HG03520 (cell line): Measurements from ENCODE around the gene LCOR.
"Not testable (repeated sequence)": the region's sequence is repeated elsewhere in the genome, so short reads cannot be mapped to it uniquely, and the experiment has no call there.

Source experiments
- ATAC-seq: cut with Tn5 transposase; IDR thresholded peaks from one replicate; pipeline ENCODE4 v1.9.1; 2021; ENCODE audit warnings: mild to moderate bottlenecking, moderate library complexity; ENCODE audit not compliant: unreplicated experiment

The LCOR gene

DNA sequence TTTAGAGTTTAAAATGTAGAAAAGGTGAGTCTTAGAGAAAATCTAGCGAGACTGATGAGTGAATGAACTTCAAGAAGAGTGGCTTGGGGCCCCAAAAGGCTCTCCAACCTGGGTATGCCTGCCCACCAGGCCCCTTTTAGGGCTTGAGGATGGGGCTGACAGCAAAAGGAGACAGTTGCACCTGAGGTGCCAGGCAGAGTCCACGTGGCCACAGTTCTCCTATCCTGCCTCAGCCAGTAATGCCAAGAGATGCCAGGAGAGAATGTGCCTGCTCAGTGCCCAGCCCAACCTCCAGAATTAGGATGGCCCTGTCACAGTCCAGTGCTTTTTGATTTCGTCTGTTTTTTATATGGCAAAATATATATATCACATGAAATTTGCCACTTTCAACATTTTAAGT is 197.2 kb downstream of the LCOR start:
- ATAC-seq: no peak

DNA sequence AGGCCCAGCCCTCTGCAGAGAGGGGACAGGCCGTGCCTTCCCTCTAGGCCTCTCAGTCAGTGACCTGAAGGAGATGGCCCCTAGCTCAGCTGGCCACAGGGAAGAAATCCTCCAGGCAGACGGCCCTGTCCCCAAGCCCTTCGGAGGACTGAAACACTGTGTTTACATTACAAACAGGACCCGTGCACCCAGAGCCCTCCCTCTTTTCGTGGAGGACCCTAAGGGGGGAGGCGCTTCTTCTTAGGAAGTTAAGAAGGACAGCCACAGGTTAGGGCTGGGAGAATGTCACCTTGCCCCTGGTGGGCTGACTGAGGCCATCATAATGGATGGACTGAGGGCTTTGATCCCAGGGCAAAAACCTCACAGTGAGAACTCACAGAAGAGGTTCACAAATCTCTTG is 198.8 kb downstream of the LCOR start:
- no peak for ATAC-seq

DNA sequence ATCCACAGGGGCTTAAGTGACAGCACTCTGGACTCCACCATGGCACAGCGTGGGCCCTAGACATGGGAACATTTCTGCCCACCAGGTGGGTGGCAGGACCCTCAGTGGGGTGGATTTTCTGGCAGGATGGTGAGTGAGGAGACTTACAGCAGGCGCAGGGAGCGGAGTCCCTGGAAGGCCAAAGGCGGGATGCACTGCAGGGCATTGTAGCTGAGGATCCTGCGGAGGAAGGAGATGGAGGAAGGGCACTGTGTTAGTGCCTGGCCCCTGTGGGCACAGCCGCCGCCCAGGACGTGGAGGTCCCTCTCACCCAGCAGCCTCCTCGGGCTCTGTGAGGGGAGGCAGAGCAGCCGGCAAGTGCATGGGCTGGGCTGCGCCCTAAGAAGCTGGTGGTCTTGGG is 199.4 kb downstream of the LCOR start:
- no peak for ATAC-seq

DNA sequence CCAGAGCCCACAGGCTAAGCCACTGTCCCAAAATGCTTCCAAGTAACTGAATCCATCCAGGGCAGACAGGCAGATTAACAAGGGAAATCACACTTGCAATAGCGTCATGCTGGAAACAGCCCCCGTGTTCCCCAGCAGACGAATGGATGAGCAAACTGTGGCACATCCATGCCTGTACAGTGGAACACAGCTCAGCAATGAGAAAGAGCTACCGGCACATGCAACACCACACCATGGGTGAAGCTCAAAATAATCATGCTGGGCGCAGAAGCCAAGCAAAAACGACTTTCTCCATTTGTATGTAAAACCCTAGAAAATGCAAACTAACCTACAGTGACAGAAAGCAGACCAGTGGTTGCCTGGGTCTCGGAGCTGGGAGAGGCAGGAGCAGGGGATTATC is 200.5 kb downstream of the LCOR start:
- no peak for ATAC-seq

DNA sequence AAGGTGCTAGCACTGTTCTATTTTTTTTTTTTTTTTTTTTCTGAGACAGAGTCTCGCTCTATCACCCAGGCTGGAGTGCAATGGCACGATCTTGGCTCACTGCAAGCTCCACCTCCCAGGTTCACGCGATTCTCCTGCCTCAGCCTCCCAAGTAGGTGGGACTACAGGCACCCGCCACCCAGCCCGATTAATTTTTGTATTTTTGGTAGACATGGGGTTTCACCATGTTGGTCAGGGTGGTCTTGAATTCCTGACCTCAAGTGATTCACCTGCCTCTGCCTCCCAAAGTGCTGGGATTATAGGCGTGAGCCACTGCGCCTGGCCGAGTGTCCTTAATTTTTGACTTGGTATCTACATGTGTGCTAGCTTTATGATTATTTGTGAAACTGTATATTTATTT is 201.7 kb downstream of the LCOR start:
- not testable (repeated sequence) for ATAC-seq

DNA sequence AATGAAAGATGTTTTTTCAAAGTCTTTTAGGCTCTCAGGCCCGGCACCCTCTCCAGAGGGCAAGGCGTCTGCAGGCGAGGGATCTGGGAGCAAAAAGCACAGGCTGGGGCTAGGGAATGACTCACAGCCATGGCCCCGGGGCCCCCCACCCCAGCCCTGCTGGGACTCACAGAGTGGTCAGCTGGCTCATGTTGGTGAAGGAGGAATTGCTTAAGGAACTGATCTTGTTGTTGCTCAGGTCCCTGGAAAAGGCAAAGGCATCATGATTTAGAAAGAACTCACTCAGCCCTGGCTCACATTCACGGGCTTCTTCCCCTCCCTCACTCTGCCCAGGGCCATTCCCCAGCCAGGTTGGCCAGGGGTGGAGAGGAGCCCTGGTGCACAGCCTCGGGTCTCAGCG is 202.2 kb downstream of the LCOR start:
- no peak for ATAC-seq

DNA sequence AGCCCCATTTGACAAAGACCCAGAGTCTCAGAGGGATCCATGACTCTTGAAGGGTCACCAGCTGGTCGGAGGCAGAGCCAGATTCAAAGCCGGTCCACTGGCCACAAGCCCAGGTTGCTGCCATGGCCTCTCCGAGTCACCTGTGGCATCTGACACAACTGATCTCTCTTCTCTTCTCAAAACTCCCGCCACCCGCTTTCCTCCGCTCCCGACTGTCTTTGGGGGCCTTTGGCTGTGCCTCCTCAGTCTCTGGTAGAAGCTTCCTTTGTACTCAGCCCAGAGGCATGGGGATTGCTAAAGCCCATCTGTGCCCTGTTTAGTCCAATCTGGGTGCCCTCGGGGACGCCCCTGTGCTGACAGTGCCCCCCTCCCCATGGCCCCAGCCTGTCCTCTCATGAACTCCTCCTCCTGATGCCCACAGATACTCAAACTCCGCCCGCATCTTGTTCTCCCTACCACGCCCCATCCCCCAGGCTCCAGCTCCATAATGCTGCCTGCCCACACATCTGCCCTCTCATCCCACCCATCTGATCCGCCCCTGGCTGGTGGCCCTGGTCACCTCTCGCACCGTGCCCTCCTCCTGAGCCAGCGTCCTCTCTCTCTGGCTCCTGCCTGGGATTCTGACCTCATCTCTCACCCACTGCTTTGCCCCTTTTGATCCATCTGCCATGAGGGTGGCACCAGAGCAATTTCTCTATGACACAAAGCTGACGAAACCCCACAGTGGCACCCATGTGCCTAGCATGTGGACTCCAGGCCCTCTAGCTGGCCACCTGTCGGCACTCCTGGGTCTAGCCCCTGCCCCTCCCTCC is 203.1 kb downstream of the LCOR start:
- no peak for ATAC-seq

DNA sequence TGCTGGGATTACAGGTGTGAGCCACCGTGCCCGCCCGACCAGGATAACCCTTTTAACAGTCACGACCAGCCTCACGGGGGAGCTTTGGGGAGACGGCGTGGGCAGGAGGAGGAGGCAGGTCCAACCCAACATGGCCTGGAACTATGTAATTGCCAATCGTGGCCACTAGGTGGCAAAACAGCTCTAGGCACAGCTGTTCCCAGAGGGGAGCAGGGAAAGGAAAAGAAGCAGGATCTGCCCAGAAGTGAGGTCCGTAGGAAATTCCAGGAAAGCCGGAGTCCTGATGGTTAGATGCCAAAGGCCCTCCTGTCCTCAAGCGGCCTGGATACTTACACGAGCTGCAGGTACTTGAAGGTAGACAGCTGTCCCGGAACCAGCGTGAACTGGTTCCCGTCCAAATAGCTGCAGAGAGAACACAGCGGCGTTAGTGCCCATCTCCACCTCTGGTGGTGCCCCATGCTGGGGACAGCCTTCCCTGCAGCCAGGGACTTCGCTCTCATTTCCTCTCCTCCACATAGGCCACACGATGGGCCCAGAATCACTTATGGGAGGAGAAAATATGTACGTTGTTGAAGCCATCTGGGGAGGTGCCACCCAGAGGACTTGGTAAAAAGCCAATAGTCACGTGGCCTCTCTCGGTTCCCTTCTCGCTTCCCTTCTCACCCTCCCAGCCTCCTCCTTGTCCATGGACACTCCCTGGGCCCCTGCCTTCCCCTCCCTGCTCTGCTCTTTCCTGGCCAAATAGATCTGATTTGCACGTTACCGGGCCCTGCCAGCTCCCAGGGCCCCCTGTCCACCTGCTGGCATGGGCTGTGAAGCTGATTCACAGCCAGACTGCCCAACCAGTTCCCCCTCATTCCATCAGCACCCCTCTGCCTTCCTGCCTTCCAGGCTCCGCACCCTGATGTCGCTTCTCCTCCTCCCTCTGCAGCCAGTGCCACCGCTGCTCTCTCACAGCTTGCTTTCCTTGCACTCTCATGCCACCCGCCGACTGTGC is 205.6 kb downstream of the LCOR start:
- ATAC-seq: peak; percentile 72

DNA sequence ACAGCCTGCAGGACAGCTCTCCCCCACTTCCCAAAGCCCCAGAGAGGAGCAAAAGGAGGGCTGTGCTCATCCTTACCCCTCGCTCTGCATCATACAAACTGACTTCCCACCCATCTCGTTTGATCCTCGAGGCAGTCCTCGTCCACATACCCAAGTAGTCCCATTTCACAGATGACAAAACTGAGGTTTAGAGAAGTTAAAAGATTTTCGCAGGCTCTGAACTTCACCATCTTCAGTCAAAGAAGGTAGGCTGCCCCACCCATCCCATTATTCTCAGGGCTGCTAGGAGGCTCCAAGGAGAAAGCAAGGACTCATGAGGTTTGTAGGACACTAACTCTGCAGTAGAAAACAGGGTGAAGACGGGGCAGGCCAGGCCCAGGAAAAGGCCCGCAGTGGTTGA is 206.6 kb downstream of the LCOR start:
- ATAC-seq: no peak

DNA sequence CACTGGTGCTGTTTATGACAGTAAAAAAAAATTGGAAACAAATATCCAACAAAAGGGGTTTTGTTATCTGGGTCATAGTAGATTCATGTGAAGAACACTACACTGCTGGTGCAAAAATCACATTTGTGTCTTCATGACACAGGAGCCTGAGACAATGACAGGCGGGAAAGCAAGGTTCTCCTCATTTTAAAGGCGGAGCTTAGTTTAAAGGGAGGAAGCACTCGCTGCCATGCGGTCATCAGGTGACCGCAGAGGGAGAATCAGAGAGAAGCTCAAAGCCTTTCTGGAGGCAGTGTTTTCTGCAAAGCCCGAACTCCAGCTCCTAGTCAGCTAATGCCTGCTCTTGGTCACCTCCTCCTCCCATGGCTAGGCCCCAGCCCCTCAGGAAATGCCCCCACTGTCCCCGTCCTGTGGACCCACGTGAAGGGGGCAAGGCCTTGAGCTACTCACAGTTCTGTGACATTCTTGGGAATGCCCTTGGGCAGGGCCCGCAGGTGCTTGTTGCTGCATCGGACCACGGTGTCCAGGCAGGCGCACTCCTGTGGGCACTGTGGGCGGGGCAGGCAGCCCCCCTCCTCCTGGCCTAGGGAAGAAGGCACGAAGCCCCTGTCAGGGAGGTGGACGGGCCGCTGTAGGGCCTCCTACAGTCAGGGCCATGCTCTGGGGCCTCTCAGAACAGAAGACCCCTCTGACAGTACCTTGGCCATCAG is 207.6 kb downstream of the LCOR start:
- no peak for ATAC-seq

DNA sequence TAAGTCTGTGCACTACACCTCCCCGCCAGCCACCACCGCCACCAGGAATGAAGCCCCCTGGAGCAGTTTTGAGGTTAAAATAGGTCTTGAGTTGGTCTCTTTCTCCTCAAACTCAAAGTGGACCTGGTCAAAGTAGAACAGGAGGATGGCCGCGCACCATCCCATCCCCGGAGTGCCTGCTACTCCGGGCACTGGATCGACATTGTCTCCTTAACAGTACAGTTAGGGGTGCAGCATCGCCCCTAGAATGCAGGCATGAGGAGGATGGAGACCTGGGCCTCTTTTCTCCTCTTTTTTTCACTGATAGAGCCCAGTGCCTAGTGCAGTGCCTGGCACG is 208.1 kb downstream of the LCOR start:
- no peak for ATAC-seq

DNA sequence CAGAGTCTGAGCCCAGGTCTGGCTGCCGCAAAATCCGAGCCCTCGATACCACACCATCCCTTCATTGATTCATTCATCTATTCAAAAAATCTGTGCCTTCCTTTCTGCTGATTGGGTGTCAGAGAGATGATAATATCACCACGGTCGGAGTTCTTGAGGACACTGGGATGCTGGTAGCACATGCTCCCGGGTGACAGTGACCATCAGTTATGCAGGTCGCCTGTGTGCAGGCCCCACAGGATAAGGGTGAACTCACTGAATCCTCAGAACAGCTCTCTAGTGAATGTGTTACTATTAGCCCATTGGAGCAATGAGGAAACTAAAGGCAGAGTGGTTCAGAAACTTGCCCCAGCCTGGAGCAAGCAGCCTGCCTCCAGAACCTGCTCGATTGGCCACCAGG is 208.6 kb downstream of the LCOR start:
- no peak for ATAC-seq

DNA sequence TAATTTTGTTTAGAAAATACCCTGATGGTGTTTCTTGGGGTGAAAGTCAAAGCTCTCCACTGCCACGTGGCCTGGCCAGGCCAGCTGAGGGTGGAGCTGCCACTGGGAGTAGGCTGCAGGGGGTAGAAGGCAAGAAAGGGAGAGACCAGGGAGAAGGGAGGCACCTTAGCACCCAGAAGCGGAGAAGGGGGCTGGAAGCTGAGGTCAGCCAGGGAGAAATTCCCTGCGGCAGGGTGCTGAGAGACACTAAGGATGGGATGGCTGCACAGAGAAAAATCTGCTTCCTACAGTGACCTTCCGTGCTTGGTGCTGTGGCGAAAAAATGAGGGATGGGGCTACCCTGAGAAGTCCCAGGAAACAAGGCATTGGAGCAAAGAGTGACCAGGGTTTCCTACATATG is 210.0 kb downstream of the LCOR start:
- no peak for ATAC-seq

DNA sequence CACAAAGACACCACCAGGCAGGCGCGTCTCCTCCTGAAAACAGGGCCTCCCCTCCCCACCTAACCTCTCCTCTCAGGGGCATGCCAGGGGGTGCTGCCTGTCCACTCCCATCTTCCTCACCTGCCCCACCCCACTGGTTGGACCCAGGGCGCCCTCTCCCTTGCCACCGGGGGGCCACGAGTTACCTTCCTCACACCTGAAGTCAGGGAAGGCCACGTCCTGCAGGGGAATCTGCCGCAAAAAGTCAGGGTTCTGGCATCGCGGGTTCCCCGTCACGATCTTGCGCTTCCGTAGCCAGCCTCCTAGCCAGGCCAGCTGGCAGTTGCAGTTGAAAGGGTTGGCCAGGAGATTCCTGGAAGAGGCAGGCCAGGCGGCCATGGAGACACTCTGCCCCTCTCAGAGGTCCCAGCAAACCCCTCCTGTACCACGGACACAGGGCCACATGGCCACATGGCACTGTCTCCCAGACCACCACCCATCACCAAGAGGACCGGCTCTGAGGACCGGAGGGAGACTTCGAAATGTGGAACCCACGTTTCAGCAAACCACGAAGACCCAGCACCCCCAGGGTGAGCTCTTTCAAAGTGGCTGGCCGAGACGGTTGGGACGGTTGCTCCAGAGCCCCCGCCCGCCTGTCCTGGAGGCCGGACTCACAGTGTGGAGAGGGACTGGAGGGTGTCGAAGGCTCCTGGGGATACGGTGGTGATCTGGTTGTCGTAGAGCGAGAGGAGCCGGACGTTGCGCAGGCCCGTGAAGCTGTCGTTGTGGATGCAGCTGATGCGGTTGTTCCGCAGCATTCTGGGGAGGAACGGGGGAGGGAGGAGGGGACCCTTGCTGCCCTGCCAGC is 210.8 kb downstream of the LCOR start:
- no peak for ATAC-seq

DNA sequence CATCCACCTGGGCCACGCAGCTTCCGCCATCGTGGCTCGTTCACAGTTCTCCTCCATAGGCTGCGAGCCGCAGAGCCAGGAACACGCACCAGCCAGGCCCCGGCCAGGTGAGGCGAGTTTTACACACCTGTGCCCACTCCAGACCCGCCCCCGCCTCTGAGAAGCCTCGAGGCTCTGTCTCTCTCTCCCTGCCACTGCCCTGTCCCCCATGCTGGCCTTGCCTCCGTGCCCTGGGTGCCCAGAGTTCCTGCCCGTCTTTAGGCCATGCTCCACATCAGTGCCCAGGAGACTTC is 211.4 kb downstream of the LCOR start:
- no peak for ATAC-seq
